HK-2 (cell line): ENCODE results near the gene KCNAB2.

ENCODE experiments used
- DNase-seq: peaks from one replicate; pipeline ENCODE4 v3.0.0-alpha.2; 2018; ENCODE audit not compliant: unreplicated experiment

KCNAB2 gene

DNA sequence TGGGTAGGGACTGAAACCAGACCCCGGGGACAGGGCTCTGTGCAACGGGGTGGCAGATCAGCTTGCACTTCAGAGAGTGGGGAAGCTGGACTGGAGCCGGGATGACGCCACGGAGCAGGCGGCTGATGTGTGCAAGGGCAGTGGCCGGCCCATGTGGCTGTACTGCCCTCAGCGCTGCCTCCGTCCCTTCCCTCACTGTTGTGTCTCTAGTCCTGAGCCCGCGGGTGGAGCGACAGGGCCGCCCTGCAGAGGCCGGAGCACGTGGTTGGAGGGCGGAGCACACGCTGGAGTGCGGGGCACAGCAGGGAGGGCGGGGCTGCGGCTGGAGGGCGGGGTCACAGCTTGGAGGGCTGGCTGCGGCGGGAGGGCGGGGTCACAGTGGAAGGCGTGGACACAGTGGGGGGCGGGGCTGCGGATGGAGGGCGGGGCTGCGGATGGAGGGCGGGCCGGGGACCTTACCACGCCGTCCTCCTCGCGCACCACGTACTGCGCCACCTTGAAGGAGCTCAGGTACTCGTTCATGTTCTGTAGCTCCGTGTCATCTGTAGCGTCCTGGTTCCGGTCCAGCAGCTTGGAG is 82.0 kb downstream of the KCNAB2 start:
- DNase-seq = no peak

DNA sequence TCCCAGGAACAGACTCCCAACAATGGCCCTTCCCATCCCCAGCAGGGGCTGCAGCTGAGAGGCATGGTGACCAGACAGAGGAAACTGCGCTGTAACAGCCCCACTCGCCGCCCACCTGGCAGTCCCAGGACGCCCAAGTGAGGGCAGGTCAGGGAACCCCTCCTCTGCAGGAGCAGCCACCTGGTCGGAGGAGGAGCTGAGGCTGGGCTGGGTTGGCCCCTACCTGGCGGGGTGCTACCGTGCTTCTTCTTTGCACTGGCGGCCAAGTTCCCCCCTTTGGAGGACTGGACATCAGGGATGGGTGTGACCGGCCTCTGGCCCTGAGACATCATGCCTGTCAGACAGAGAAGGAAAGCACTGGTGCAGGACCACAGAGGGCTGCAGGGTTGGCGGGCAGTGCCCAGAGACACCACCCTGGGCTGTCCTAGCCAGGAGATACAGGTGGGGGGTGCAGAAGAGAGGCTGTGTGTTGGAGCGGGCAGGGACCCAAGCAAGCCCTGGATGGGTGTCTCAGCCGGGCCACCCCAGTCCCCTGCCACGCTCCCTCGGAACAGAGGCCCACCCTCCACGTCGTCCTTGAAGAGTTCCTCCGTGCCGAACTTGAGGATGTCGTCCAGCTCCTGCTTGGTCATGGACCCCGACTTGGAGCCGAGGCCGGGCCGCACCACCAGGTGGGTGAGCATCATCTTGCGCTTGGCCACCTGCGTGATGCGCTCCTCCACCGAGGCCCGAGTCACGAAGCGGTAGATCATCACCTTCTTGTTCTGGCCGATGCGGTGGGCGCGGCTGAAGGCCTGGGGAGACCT is 82.8 kb downstream of the KCNAB2 start:
- no peak for DNase-seq

DNA sequence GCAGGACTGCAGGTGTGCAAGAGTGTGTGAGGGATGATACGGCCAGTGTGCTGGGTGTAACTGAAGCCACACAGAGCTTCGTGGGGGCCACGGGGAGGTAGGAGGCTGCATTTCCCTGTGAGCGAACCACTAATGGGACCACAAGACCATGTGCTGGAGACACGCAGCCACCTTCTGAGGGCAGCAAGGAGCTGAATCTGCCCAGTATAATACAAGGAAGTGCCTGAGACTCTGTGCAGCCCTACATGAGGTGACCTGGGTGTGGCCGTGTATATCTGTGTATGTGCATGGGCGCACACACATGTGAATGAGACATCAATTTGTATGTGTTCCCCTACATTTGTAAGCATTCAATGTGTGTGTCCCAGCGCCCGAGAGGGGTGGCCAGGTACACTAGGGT is 83.6 kb downstream of the KCNAB2 start:
- DNase-seq = no peak

GRCh38 chr1:6130036-6130435 is 84.3 kb downstream of the KCNAB2 start:
- no peak for DNase-seq

- no peak for DNase-seq
Measured at GRCh38 chr1:6130596-6130995, 84.9 kb downstream of the KCNAB2 start.

GRCh38 chr1:6131561-6131960 is 85.9 kb downstream of the KCNAB2 start:
- DNase-seq = no peak

GRCh38 chr1:6133146-6133895 is 87.6 kb downstream of the KCNAB2 start:
- DNase-seq = no peak

GRCh38 chr1:6134206-6134605 is 88.5 kb downstream of the KCNAB2 start:
- DNase-seq = no peak

- DNase-seq = no peak
Measured at GRCh38 chr1:6134741-6135510, 89.2 kb downstream of the KCNAB2 start.

GRCh38 chr1:6136516-6137220 is 91.0 kb downstream of the KCNAB2 start:
- no peak for DNase-seq

DNA sequence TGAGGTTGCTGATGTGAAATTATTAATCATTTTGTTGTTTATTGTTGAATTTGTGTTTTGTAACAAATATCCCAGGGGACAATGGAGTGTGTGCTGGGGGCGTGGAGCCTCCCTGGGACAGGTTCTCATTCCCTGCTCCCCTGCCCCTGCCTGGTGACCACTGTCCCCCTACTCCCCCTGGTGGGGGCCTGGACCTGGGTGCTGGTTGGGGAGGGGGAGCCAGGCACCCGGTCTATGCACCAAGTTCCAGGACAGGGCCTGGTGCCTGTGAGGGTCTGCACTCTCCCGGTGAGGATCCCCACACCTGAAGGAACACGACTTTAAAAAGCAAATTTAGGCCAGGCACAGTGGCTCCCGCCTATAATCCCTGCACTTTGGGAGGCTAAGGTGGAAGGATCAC is 92.1 kb downstream of the KCNAB2 start:
- DNase-seq = no peak

DNA sequence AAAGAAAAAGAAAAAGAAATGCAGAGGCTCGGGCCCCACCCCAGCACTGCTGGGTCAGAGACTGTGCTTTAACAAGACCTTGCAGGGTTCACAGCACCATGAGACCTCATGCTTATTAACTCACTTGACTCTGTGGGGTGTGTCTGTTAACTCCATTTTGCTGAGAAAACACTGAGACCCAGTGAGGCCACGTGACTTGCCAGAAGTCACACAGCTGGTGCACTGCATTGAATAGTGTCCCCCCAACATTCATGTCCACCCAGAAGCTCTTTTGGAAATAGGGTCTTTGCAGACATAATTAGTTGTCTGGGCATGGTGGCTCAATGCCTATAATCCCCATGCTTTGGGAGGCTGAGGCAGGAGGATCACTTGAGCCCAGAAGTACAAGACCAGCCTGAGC is 94.7 kb downstream of the KCNAB2 start:
- no peak for DNase-seq

GRCh38 chr1:6141592-6141991 is 95.9 kb downstream of the KCNAB2 start:
- no peak for DNase-seq

GRCh38 chr1:6142036-6142621 is 96.4 kb downstream of the KCNAB2 start:
- DNase-seq = no peak

- no peak for DNase-seq
Measured at GRCh38 chr1:6142734-6143133, 97.0 kb downstream of the KCNAB2 start.

GRCh38 chr1:6143395-6143794 is 97.7 kb downstream of the KCNAB2 start:
- DNase-seq = no peak

DNA sequence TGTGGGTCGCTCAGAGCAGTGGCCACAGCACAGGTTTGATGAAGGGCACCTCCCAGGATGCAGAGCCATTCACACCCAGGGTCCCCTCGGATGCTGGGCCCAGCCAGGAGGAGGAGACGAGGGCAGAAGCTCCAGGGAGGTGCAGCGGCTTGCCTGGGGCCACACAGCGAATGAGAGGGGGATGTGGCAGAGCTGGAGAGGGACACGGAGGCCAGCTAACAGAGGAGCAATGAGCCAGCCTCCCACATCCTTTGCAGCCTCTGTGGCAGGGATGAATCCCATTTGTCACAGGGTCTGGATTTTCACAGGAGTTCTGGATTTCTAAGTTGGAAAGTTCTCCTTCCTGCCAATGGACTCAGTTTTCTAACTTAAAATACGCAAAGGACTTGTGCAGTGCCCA is 98.5 kb downstream of the KCNAB2 start:
- DNase-seq = no peak

- no peak for DNase-seq
Measured at GRCh38 chr1:6144647-6145395, 99.1 kb downstream of the KCNAB2 start.

DNA sequence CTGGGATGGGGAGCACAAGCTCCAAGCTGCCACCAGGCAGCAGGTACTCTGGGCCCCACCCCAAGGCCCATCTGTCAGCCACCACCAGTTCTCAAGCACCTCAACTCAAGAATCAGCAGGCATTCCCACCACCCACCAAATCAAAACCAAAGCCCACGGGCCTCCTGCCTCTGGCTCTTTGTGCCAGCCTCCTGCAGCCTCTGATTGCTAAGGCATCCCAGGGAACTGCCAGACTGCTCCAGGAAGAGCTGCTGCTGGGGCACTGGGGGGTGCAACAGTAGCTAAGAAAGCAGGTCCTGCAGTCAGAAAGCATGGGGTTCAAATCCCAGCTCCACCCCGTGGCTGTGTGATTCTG is 99.7 kb downstream of the KCNAB2 start:
- DNase-seq = no peak

DNA sequence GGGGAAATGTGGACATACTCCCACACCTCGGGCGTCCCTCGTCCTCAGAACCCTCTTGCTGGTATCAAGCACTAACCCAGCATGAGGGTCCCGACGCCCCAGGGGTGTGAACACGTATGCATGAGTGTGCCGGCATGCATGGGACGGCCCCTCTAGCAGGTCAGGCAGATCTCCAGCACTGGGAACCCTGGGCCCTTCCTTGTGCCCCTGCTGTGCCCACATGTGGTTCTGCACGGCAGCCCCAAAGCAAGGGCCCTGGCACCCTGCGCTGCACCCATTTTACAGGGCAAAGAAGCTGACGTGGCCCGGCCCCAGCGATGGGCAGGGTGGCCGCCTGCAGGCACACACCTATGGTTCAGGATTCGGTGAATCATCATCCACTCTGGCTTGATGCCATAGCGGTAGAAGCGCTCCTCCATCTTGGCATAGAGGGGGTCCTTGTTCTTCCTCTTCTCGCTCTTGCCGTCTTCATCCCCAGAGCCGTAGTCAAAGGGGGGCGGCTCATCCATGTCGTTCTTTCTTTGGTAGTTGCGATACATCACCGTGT is 100.2 kb downstream of the KCNAB2 start:
- no peak for DNase-seq
